Left renal cortex interstitium (tissue), 4 donors: ENCODE measurements around the gene MDM4. TPM values are rescaled to one million over a fixed set of nuclear protein-coding genes. Genes with fewer than 3 reads are reported as not detected.
"Not testable (repeated sequence)": the region's sequence is repeated elsewhere in the genome, so short reads cannot be mapped to it uniquely, and the experiment has no call there.

Experiments
- DNase-seq, 4 donors: peaks; one replicate each; pipeline ENCODE4 v3.0.0-alpha.2; 2013; ENCODE audit warnings: low read depth in 4 of 4, low spot score in 2 of 4, missing footprints in 1 of 4
- polyA plus RNA-seq, 4 donors: library from polyadenylated mRNA; unstranded; fragments of 120-200 nt; gene quantifications; one replicate each; pipeline ENCODE4 v1.2.1, GENCODE V29; 2013; ENCODE audit not compliant: insufficient read length in 4 of 4

The MDM4 gene
- polyA plus RNA-seq, 4 donors: 15.9 to 85.8 (median 40.8) TPM

DNA sequence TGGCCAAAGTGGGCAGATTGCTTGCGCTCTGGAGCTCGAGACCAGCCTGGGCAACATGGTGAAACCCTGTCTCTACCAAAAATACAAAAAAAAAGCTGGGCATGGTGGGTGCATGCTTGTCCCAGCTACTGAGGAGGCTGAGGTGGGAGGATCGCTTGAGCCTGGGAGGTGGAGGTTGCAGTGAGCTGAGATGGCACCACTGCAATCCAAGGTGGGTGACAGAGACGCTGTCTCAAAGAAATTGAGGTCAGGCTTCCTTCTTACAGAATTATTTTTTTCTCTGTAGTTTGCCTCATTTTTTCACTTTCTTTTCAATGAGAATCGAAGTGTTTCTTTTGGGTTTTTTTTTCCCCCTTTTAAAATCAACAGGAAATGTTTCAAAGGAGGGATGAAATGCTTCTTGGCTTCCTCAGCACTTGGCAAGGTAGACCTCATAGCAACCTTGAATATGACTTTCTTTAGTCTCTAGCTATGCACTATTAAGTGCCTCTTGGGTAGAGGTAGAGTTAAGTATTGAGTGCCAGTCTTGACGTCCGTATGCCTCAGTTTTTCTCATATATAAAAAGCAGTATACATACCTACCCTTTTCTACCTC, 40.3 kb downstream of the MDM4 start:
- DNase-seq: no peak

DNA sequence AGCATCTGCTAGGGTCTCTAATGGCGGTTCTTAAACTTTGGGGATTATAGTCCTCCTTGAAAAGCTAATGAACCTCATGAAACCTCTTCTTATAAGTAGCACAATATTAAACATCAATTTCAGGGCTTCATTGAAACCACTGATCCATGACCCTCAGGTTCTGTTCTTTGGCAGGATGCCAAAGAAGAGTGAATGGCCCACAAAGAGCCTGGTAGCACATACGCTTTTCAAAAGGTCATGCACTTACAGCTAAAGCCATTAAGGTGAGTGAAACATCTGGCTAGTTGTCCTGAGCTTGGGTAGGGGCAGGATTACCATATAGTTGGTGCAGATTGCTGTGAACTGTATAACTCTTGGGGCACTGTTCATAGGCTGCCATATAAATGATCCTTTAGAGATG, 42.3 kb downstream of the MDM4 start:
- no peak for DNase-seq

DNA sequence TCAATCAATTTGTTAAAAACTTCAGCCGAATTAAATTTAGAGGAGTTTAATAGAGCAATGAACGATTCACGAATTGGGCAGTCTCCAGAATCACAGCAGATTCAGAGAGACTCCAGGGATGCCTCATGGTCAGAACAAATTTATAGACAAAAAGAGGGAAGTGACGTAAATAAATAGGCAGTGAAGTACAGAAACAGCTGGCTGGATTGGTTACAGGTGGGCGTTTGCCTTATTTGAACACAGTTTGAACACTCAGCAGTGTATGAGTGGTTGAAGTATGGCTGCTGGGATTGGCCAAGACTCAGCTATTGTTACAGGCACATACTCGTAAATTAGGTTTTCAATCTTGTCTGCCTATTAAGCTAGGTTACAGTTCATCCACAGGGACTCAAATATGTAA, 43.8 kb downstream of the MDM4 start:
- DNase-seq: not testable (repeated sequence)

DNA sequence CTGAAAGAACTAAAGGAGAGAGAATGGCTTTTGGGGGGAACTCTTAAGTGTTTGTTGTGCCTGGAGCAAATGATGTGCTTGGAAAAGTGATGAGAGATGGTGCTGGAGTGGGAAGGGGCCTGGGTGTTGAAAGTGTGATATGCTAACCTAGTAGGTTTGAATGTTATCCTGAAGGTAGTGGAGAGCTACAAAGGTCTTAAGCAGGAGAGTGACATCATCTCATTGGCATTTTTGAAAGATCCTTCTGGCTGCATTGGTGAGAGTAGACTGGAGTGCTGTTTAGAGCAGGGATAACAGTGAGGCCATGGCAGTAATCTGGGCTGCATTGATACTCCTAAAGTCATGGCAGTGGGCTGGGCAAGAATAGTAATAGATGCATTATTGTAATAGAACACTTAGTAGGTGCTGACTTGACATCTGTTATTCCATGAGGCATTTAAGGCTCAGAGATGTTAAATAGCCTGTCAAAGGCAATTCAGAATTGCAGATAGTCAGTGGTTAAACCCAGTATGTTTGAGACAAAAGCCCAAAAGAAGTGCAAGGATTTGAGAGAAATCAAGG, 44.5 kb downstream of the MDM4 start:
- DNase-seq: no peak

DNA sequence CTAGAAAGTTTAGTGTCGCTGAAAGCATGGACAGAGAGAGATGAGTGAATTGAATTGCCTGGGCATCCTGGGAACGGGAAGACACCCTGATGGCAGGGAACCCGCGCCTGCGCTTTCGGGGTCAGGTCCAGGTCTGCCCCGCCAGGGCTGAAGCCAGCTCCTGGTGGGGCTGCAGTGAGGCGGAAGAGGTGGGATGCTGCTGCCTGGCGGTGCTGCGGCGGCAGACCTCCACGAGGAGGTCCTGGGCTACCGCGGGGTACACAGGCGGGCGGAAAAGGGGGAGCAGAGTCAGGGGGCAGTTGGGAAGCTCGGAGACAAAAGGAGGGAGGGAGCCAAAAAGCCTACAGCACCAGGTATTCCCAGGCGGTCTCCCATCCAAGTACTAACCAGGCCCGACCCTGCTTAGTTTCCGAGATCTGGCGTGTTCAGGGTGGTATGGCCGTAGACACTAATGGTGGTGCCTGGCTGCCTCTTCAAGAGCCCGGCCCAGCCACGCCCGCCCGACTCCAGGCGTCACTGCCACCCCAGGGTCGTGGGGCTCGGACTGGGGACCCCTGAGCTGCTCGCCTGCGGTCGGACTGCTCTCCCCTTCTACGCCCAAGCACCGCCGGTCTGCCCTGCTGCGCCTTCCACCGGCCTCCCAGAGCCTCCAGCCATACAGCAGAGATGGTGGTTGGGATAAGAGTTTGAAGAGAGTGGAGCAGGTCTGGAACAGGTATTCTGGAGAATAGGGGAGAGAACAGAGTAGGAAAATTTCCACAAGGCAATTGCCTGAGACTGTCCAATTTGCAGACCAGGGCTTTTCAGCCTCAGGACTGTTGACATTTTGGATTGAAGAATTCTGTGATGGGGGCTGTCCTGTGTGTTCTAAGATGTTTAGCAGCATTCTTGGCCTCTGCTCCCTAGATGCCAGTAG, 46.1 kb downstream of the MDM4 start:
- no peak for DNase-seq

DNA sequence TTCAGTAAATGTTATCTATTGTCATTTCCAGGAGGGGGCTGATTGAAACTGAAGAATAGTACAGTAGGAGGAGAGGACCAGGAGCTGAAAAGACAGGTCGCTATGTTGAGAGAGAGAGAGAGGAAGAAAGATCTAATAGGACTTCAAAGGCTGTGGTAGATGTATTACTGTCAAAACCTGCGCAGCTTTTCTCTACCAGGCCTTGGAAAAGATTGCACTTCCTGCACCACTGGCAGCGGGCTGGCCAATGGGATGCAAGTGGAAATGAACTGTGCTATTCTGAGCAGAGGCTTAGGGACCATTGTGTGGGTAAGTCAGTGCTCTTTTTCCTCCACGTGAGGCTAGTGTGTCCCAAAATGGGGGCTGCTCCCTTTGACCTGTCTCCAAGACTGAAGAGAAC, 47.1 kb downstream of the MDM4 start:
- DNase-seq: no peak

DNA sequence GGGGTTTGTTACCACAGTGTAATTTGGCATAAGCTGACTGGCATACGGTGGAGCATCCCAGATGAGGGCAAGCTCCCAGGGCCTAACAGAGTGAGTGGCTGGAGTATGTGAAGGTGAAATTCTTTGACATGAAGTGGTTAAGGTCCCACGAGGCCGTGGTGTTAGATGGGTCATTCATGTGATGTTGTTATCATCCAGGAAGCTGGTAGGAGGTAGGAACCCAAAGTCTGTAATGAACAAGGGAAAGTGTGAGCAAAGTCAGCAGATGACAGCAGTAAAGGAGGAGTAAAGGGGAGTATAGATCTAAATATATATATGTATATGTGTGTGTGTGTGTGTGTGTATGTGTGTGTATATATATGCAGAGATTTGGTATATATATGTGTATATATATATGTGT, 47.6 kb downstream of the MDM4 start:
- no peak for DNase-seq

DNA sequence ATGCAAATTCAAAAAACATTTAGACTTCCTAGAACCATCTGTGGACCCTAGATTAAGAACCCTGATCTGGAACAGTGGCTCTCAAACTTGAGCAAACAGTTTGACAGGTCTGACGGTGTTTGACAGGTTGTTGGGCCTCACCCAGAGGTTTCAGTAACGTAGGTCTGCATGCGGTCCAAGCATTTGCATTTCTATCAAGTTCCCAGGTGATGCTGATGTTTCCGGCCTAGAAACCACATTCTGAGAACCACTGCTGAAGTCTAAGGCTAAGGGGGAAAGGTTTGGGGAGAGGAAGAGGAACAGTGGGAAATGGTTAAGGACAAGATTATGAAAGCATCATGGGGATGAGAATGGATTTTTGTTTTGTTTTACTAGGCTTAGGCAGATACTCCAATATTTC, 48.6 kb downstream of the MDM4 start:
- no peak for DNase-seq

DNA sequence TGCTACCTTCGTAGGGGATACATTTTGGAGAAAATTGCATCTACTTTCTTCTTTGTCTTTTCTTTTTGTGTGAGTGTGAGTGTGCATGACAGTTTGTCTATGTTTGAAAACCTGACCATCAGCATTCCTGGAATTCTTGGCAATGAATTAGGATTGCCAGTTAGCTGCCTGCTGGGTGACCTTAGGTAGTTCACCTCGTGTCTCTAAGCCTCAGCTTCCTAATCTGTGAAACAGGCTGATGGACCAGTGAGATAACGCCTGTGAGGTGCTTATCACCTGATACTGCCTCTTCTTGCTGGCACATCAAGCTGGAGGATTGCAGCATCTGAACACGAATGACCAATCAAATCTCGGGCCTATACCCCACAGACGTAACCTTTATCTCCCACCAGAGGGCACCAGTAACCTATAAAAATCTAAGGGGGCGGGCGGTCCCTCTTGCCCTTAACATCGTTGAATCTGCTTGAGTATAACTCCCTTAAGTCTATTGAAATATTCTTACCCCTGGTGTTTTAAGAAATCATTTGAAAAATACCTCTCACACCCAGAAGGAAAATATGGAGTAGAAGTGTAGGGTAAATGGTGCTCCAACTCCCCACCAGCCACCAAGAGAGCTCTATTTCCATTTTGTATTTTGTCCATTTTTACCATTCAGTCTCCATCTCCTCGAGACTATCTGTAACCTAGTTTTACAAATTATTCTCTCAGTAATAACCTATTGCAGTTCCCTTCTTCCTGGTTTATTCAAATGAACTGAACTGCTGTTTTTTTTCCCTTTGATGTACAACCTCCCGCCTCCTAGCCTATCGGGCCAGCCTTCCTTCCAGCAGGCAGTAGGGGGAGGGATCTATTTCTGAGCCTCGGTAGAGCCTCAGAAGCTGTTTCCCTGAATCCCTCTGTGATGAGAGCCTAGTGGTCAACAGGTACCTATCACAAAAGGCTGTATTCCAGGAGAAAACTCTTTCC, 49.7 kb downstream of the MDM4 start:
- peak in 3 of 4 donors; percentile 48 to 58 (median 52) for DNase-seq

DNA sequence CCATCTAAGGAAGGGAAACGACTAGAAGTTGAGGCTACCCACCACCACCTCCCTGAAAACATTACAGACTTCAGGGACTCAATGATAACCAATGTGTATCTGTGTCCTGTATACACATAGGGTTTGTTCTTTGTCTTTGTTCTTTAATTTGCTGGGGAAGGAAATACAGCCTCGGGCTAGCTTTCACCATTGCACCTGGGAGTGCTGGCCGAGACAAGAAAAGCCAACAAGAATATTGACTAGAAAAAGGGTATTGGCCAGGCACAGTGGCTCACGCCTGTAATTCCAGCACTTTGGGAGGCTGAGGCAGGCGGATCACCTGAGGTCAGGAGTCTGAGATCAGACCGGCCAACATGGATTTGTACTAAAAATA, 50.4 kb downstream of the MDM4 start:
- no peak for DNase-seq

DNA sequence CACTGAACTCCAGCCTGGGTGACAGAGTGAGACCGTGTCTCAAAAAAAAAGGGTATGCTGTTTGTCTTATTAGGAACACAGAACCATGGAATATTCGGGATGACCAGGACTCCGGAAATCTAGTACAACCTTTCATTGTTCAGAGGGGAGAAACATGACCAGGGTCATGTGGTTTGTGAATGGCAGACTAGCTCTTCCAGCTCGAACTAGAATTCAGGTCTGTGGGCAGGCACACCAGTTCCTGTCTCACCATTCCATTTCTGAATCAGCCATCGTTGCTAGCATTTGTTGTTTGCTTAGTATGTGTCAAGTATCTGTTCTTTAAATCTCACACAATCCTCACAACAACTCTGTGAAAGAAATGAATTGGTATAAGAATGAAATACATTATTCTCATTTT, 50.9 kb downstream of the MDM4 start:
- no peak for DNase-seq

DNA sequence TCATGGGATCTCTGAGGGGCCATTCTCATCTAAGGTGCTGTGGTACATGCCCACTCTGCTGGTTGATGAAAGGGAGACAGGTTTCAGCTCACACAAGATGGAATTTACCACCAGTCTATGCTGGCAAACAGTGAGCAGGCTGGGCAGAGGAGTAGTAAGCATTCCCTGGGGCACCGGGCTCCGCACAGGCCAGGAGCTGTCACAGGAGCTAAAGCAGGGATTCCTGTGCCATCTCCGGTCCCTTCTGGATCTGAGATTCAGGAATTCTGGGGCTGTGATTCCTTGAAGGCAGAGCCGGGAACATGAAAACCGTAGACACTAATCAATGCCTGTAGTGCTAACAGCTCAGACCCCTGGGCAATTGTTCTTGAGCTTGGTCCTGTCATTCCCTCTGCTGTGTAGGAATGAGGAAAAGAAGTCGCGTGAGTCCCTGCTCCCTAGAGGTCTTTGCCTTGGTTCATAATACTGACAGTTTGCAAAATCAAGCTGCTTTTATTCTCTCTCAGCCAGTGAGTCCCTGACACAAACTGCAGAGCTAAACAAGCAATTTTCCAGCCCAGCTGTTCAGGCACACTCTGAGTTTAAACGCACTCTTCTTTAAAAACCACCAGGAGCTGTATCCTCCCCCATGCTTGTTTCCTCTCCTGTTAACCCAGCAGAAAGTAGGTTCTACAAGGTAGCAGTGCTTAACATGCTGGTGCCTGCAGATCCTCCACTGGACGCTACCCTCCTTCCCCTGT, 52.5 kb downstream of the MDM4 start:
- no peak for DNase-seq

DNA sequence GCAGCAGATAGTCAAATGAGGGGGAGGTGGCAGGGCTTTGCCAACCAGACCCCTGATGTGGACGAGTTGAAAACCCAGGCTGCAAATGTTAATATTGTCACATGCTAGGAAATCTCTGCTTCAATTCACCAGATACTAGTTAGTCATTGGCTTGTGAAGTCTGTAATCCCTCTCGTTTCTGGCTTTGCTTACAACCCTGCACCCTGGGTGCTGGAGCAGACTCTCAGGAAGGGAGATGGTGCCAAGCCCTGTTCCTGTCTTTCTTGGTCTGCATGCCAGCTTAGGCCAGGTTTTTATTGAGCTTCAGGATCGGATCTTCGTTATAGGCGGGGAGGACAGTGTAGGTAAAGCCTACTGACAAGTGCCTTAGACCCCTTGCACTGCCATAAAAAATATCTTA, 53.3 kb downstream of the MDM4 start:
- DNase-seq: no peak

DNA sequence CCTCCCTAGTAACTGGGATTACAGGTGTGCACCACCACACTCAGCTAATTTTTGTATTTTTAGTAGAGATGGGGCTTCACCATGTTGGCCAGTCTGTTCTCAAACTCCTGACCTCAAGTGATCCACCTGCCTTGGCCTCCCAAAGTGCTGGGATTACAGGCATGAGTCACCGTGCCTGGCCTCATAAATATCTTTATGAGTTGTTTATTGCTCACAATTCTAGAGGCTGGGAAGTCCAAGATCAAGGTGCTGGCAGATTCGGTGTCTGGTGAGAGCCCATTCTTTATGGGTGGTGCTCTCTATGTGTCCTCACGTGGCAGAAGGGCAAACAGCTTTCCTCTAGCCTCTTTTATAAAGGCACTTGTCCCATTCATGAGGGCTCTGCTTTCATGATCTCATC, 53.8 kb downstream of the MDM4 start:
- DNase-seq: not testable (repeated sequence)

DNA sequence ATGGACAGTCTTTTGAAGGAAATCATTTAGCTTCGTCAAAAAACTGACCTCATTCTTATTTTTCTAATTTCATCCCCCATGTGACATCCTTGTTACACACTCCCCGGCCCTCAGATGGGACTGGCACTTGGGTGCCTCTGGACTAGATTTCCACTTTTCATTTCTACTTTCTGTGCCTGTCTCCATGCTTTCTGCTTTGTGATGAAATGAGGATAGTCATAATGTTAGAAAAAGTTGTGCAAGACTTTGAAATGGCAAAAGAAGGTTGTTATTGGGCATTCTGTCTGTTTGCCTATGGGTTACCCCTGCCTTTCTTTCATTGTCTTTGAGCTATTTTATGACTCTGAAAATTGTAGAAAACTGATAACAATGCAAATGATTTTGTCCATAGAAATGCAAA, 54.9 kb downstream of the MDM4 start:
- no peak for DNase-seq

DNA sequence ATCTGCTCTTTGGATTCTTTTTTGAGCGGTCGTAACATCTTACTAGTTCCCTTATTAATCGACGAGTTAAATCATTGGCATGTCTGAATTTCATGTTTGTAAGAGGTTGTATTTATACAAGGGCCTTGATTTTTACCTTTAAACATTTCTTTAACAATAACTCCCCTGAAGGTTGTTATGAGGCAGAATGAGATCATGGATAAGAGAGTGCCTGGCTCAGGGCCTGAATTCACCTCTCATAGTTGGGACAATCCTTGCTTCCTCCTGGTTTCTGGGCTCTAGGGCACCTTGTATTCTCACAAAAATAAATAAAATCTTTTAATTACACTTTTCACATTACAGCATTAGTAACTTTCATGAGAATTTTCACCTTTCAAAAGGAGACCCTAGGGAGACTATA, 55.4 kb downstream of the MDM4 start:
- no peak for DNase-seq

DNA sequence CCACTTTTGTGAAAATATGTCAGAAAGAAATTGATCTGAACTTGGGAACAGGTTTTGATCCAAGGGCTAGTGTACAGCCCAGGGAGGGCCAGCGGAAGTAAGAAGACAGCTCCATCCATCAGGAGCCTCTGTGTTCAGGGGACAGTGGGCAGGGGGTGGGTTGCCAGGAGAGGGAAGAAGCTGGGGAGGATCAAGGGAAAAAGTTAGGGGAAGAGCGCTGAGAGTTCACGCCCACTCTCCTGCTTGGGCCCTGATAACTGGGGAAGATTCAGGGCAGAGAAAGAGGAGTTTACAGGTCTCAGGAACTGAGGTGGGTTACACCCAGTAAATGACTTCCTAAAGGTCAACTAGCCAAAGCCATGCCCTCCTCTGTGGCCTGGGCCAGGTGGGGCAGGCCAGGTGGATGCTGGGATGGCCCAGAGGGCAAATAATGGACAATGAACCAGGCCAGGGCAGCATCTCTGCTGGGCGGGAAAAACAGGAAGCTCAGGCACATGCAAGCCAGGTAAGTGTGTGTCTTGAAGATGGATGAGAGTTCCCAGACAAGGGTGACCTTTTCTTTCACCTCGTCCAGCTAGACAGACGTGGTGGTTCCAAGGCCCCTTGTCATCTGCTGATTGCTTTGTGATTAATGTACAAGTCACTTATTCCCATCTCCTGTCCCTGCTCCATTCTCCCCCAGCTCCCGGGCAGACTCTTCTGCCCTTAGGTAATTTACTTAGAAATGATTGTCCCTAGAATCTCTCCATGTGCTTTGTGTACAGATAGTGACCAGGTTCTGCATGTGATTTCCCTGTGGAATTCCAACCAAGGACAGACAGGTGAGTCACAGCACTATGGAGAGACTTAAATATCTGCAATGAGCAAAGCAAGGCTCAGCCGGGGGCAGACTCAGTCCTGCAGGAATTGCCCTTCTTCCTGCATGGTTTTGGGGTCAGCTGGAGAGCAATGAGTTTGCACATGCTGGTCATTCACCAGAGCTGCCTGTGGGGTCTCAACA, 57.0 kb downstream of the MDM4 start:
- no peak for DNase-seq

DNA sequence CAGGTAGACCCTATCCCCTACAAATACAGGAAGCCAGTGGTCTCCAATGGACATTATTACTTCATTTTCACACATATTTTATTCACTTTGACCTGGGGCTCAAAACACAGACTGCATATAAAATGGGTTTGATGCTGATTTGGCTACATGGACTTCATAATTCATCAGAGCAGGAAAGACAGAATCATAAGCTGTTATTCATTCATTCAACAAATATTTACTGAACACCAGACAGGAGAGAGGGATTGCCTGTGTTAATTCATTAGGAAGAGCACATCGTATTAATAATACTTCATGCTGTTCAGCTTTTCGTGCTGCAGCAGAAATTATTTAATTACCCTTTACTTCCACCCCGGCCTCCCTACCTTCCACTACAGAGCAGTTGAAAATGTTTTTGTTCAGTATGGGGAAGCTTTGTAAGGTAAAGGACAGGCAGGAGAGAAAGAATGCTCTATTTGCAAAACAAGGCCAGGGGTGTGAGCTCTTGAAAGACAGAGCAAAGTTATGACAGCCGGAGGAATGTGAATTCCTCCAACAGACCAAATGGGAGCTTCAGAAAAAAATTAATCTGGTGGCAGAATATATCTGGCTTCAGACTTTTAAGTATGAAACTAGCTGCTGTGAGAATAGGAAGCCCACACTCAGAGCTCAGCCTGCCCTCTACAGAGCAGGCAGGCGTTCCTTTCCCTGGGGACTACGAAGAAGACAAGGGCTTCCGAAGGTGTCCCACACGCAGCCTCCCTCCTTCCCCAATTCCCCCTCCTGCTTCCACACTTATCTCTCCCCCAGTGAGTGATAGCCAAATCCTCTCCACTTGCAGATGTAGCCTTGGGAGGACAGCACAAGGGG, 58.0 kb downstream of the MDM4 start:
- no peak for DNase-seq
